RWPE1 (cell line): ENCODE data around the gene RSPH6A.

Experiments used
- CTCF ChIA-PET: fragments of 350-600 bp; sonication (Branson Sonifier 250); formaldehyde crosslinking; extraction: SDS; loops from one replicate; lab custom pipeline; 2021; lab: Yijun Ruan, JAX
- POLR2A ChIA-PET: fragments of 400-600 bp; formaldehyde crosslinking; extraction: SDS; loops from one replicate; lab custom pipeline; 2020; ENCODE audit warnings: antibody characterized with exemption; ENCODE audit not compliant: low non-redundant PET; lab: Yijun Ruan, JAX
- DNase-seq: peaks from one replicate; pipeline ENCODE4 v3.0.0; 2012; ENCODE audit warnings: low spot score
- H3K27ac ChIP-seq: fragments of 450-650 bp; 2 replicates; pipeline ENCODE4 v1.5.1; 2017
- CTCF ChIP-seq: fragments of 450-650 bp; conservative IDR thresholded peaks from 2 replicates; pipeline ENCODE4 v1.5.1; 2017; ENCODE audit warnings: low read depth, mild to moderate bottlenecking

RSPH6A gene

GRCh38 chr19:45777395-45777961 lies 37.6 kb downstream of the RSPH6A start:
- no peak for DNase-seq
- H3K27ac ChIP-seq: peak overlapping the region; percentile 98
- no peak for TF ChIP-seq CTCF
- ChIA-PET CTCF (no interaction called here), POLR2A (no interaction called here)

DNA sequence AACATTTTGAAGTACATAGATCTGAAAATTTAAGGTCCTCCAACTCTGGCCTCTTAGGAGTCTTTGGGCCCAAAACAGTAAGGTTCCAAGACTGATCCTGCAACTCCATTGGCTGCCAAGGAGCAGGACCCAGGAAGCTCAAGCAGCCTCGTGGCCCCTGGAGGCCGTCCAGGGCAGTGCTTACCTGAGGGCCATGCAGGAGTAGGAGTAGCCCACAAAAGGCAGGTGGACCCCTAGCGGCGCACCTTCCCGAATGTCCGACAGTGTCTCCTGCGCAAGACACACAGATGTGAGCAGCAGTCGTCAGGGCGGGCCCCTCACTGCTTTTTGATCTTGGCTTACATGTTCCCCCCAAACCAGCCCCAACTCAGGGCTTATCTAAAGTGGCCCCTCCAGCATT lies 40.3 kb downstream of the RSPH6A start:
- CTCF ChIA-PET: interaction anchor here (0.6 kb wide), 1 partner anchor 24 kb away, joined by 3 read pairs; no protein-coding TSS in a partner anchor
- no peak for DNase-seq
- POLR2A ChIA-PET: no interaction called here
- no peak for TF ChIP-seq CTCF
- H3K27ac ChIP-seq: peak overlapping the region; percentile 45

- no peak for TF ChIP-seq CTCF
- ChIA-PET CTCF (interaction anchor here (0.7 kb wide), 1 partner anchor 28 kb away, joined by 5 read pairs; no protein-coding TSS in a partner anchor), POLR2A (no interaction called here)
- DNase-seq: no peak
- peak overlapping the region; percentile 98 for H3K27ac ChIP-seq
Observed at GRCh38 chr19:45773384-45773783, 41.7 kb downstream of the RSPH6A start.

DNA sequence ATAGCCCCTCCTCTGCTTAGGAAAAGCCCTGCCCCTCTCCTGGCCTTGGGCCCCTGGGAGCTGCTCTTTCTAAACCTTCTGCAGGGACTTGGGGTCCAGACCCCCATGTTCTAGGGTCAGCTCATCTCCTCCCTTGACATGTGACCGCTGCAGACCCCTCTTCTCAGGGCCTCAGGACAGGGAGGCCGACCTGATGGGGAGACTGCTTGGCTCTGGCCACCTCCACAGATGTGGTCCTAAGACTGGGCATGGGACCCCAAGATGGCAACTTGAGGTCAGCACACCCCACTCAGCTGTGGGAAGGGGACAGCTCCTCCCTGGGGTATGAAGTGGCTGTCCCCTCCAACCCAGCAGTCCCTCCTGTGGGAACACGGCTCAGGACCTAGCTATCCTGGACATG lies 42.2 kb downstream of the RSPH6A start:
- no peak for DNase-seq
- no peak for TF ChIP-seq CTCF
- ChIA-PET CTCF (interaction anchor here (0.7 to 1.4 kb wide), 3 partner anchors 9 to 28 kb away, joined by 3 to 5 read pairs (median 4); no protein-coding TSS in a partner anchor), POLR2A (interaction anchor here (0.6 kb wide), 1 partner anchor 83 kb away, joined by 4 read pairs; no protein-coding TSS in a partner anchor)
- H3K27ac ChIP-seq: peak overlapping the region; percentile 98

DNA sequence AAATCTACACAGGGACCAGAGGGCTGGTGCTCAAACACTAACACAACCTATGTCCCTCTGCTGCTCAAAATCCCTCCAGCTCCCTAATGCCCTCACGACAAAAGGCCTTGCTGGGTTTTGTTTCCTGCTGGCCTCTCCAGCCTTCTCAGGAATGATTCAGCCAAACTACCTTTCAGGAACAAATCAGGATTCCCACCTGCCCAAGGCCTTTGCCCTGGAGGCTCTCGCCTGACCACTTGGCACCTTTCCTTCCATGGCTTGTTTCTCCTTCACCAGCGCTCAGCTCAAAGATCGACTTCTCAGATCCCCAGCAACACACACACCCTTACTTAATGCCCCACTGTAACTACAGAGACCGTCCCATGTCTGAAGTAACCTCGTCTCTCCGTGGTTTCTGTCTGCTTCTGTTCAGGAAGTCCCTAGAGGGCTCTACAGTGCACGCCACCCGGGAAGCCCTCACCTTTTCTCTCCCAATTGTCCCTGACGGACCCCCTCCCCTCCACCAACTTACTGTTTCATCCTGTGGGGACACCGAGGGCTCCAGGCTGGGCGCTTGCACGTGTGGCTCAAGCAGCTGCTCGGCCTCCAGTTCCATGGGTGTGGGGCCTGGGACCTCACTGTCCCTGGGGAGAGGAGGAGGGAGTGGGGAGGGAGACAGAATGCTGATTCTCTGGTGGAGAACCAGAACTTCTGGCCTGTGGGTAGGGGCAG lies 42.8 kb downstream of the RSPH6A start:
- CTCF ChIA-PET: interaction anchor here (0.6 to 1.4 kb wide), 4 partner anchors 9 to 53 kb away, joined by 3 to 5 read pairs (median 4); no protein-coding TSS in a partner anchor

More for the DNA sequence above, 42.8 kb downstream of the RSPH6A start:
- H3K27ac ChIP-seq: peak overlapping the region; percentile 98
- DNase-seq: no peak
- TF ChIP-seq CTCF: no peak
- POLR2A ChIA-PET: interaction anchor here (0.6 kb wide), 1 partner anchor 82 kb away, joined by 4 read pairs; no protein-coding TSS in a partner anchor
